Kidney epithelial cell (primary cell): ENCODE results near the gene CMSS1. TPM values are rescaled to one million over a fixed set of nuclear protein-coding genes. Genes with fewer than 3 reads are reported as not detected.

ENCODE experiments used
- DNase-seq: peaks from one replicate; pipeline ENCODE4 v3.0.0-alpha.2; 2010; ENCODE audit warnings: low read depth
- H3K27me3 ChIP-seq: 2 replicates; pipeline ENCODE4 v1.6.0; 2011; ENCODE audit warnings: low read length; ENCODE audit not compliant: control insufficient read depth, insufficient read depth
- H3K36me3 ChIP-seq: 2 replicates; pipeline ENCODE4 v1.5.1; 2011; ENCODE audit warnings: low read length; ENCODE audit not compliant: control insufficient read depth, insufficient read depth
- H3K4me3 ChIP-seq: 2 replicates; pipeline ENCODE4 v1.5.1; 2011; ENCODE audit warnings: low read depth, mild to moderate bottlenecking, control low read depth, low read length
- total RNA-seq: library from RNA; depleted of rRNA; stranded (reverse); fragments of >200 nt; gene quantifications from 2 replicates; pipeline ENCODE4 v1.2.3, GENCODE V29; 2015
- TF ChIP-seq, protein P1 (sequence below): IDR thresholded peaks from 2 replicates; pipeline ENCODE4 v1.5.1; 2011; ENCODE audit warnings: mild to moderate bottlenecking, moderate library complexity, low read length, control low read depth, inconsistent platforms; ENCODE audit not compliant: insufficient read depth, poor library complexity, severe bottlenecking

CMSS1 gene
- total RNA-seq, 1 donor from 2014 or later, result 36.9 TPM

DNA sequence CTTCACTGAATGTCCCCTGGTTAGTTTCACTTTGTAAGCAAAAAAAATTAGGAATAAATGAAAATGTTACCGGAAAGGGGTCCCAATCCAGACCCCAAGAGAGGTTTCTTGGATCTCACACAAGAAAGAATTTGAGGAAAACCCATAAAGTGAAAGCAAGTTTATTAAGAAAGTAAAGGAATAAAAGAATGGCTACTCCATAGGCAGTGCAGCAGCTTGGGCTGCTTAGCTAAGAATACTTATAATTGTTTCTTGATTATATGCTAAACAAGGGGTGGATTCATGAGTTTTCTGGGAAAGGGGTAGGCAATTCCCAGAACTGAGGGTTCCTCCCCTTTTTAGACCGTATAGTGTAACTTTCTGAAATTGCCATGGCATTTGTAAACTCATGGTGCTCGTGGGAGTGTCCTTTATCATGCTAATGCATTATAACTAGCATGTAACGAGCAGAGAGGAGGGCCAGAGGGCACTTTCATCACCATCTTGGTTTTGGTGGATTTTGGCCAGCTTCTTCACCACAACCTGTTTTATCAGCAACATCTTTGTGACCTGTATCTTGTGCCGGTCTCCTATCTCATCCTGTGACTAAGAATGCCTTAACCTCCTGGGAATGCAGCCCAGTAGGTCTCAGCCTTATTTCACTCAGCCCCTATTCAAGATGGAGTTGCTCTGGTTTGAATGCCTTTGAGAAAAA, 41.0 kb upstream of the CMSS1 start:
- no peaks in the 10 kb centered on the region for H3K36me3 ChIP-seq
- TF ChIP-seq, protein P1, sequence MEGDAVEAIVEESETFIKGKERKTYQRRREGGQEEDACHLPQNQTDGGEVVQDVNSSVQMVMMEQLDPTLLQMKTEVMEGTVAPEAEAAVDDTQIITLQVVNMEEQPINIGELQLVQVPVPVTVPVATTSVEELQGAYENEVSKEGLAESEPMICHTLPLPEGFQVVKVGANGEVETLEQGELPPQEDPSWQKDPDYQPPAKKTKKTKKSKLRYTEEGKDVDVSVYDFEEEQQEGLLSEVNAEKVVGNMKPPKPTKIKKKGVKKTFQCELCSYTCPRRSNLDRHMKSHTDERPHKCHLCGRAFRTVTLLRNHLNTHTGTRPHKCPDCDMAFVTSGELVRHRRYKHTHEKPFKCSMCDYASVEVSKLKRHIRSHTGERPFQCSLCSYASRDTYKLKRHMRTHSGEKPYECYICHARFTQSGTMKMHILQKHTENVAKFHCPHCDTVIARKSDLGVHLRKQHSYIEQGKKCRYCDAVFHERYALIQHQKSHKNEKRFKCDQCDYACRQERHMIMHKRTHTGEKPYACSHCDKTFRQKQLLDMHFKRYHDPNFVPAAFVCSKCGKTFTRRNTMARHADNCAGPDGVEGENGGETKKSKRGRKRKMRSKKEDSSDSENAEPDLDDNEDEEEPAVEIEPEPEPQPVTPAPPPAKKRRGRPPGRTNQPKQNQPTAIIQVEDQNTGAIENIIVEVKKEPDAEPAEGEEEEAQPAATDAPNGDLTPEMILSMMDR, result no peak
- no peak for DNase-seq
- no peak overlapping the region for H3K4me3 ChIP-seq
- H3K27me3 ChIP-seq, result no peaks in the 10 kb centered on the region

GRCh38 chr3:99777210-99777549, 40.5 kb upstream of the CMSS1 start:
- Histone ChIP-seq H3K27me3 (no peaks in the 10 kb centered on the region), H3K36me3 (no peaks in the 10 kb centered on the region), H3K4me3 (no peak overlapping the region)
- no peak for DNase-seq
- TF ChIP-seq, protein P1, result no peak

DNA sequence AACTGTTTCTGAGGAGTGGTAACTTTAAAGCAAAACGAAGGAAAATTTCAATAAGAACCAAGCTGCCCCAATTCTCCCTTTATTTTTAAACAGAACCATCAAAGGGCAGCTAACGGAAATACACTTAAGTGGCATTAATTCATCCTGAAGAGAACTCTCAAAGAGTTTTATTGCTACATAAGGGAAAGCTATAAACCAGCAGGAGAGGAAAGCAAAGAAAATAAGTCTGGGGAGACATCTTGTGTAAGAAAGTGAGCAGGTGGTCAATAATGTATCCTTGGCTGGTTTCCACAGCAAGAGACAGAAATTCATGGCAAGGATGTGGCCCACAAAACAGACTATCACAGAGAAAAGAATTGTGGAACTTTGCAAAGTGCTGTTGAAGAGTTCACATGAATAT, 40.0 kb upstream of the CMSS1 start:
- no peak for DNase-seq
- Histone ChIP-seq H3K27me3 (no peaks in the 10 kb centered on the region), H3K4me3 (no peak overlapping the region), H3K36me3 (no peaks in the 10 kb centered on the region)
- TF ChIP-seq, protein P1, result no peak

GRCh38 chr3:99780749-99781148, 36.9 kb upstream of the CMSS1 start:
- H3K36me3 ChIP-seq, result no peaks in the 10 kb centered on the region
- no peak overlapping the region for H3K4me3 ChIP-seq
- TF ChIP-seq, protein P1, result no peak
- no peaks in the 10 kb centered on the region for H3K27me3 ChIP-seq
- no peak for DNase-seq

DNA sequence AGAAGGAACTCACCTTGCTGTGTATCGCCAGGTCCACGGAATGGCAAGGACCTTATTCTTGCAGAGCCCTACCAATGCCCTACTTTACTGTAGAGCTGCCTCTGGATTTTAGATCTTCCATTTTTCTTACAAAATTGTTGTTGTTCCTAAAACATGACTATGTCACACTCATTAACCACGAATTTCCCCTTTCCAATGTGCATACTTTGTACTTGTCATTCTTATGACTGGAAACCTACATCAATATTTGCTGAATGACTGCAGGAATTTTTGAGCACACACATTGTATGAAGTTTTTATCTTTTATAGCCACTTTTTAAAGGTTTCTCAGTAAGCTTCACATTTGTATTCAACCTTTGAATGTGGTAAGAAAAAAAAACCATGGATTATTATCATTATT, 35.9 kb upstream of the CMSS1 start:
- Histone ChIP-seq H3K4me3 (no peak overlapping the region), H3K27me3 (no peaks in the 10 kb centered on the region), H3K36me3 (no peaks in the 10 kb centered on the region)
- no peak for DNase-seq
- TF ChIP-seq, protein P1, result no peak

DNA sequence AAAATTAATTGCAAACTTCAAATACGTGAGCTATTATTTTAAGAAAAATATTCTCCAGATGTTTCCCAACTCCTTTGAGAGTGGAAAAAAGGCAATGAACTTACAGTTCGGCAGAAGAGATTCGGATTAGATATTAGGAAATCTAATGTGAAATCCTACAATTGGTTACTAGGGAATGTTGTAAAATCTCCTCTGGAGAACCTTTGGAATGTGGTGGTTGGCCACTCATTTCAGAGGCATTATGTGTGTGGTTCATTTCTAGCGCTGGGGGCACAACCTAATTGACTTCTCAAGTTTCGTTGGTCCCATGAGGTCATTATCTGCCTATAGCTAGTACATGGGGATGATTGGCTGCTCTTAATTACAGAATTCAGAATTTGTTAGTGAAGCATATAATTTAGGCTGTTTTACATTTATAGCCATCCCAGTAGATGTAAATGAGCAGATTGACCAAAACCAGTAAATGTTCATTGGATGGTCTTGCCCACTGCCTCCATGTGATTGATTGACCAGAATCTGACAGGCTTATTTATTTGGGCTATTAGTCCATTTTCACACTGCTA, 34.6 kb upstream of the CMSS1 start:
- no peak overlapping the region for H3K4me3 ChIP-seq
- TF ChIP-seq, protein P1, result no peak
- H3K36me3 ChIP-seq, result no peaks in the 10 kb centered on the region
- DNase-seq, result peak; percentile 88
- no peaks in the 10 kb centered on the region for H3K27me3 ChIP-seq
